Left lung (tissue), 10 donors: ENCODE data around the gene PTPRN2. TPM values are rescaled to one million over a fixed set of nuclear protein-coding genes. Genes with fewer than 3 reads are reported as not detected.

Experiments
- ATAC-seq: fragments of 200-7000 bp; cut with Tn5 transposase; one replicate; pipeline ENCODE4 v1.9.1; 2020; ENCODE audit warnings: moderate library complexity
- DNase-seq, 4 donors: peaks; one replicate each; pipeline ENCODE4 v3.0.0-alpha.2; 2013 to 2020
- H3K27ac ChIP-seq, 2 donors: fragments of 200-600 bp; sonication (generic) in 1 of 2; one replicate each; pipeline versions ENCODE4 v1.5.0 to v1.8.0; 2020 to 2021
- H3K27me3 ChIP-seq, 2 donors: fragments of 200-600 bp; sonication (generic) in 1 of 2; one replicate each; pipeline versions ENCODE4 v1.5.0 to v1.8.0; 2020 to 2021
- H3K36me3 ChIP-seq, 2 donors: fragments of 200-600 bp; sonication (generic) in 1 of 2; one replicate each; pipeline versions ENCODE4 v1.5.0 to v1.8.0; 2020 to 2021
- H3K4me1 ChIP-seq, 2 donors: fragments of 200-600 bp; one replicate each; pipeline ENCODE4 v1.8.0; 2021
- H3K4me3 ChIP-seq, 2 donors: fragments of 200-600 bp; sonication (generic) in 1 of 2; one replicate each; pipeline versions ENCODE4 v1.5.0 to v1.8.0; 2020 to 2021; ENCODE audit warnings: mild to moderate bottlenecking in 1 of 2
- H3K9me3 ChIP-seq, 2 donors: fragments of 200-600 bp; sonication (generic) in 1 of 2; one replicate each; pipeline versions ENCODE4 v1.5.0 to v1.8.0; 2020 to 2021
- CTCF ChIP-seq, 2 donors: fragments of 200-600 bp; sonication (generic) in 1 of 2; IDR thresholded peaks; one replicate each; pipeline versions ENCODE4 v1.5.0 to v1.8.0; 2021; ENCODE audit warnings: antibody characterized with exemption in 2 of 2
- intact Hi-C, 2 donors: fragments of 100-400 bp; cut with DNase I; formaldehyde crosslinking; loops; one replicate each; pipeline versions ENCODE4 v1.11.2 to v1.14.2; 2022
- polyA plus RNA-seq, 6 donors: library from polyadenylated mRNA; unstranded; fragments of 120-200 nt; gene quantifications; one replicate each; pipeline ENCODE4 v1.2.1, GENCODE V29; 2013; ENCODE audit not compliant: insufficient read length in 6 of 6
- total RNA-seq, 2 donors: library from RNA; stranded (reverse); fragmentation: NEBNext Ultra II Directional; extraction: Animal tissue kit (Norgen Biotek cat#: 25700); gene quantifications; one replicate each; pipeline ENCODE4 v1.2.1, GENCODE V29; 2021
- donor health status: DM: no; HTN: yes; CAD: no.
- donor health status: DM: no; HTN: no; CAD: no.

PTPRN2 gene
- total and polyA plus RNA-seq, 8 donors: 4.0 to 7.8 (median 6.8) TPM

- TF ChIP-seq CTCF (IDR thresholded peaks at IDR 0.05): no peak
Observed at GRCh38 chr7:158557441-158557755, 30.2 kb downstream of the PTPRN2 start.

GRCh38 chr7:158556721-158557440 lies 30.7 kb downstream of the PTPRN2 start:
- intact Hi-C loops: no loop called here
- no peaks in the 10 kb centered on the region for H3K27me3 ChIP-seq
- no peaks in the 10 kb centered on the region for H3K4me1 ChIP-seq
- TF ChIP-seq CTCF (IDR thresholded peaks at IDR 0.05): no peak
- DNase-seq: no peak
- H3K9me3 ChIP-seq: no peaks in the 10 kb centered on the region
- H3K4me3 ChIP-seq: no peak overlapping the region
- ATAC-seq: no peak
- H3K27ac ChIP-seq: no peak overlapping the region
- no peaks in the 10 kb centered on the region for H3K36me3 ChIP-seq

More at GRCh38 chr7:158557441-158557755, 30.2 kb downstream of the PTPRN2 start:
- H3K27ac ChIP-seq: no peak overlapping the region
- H3K27me3 ChIP-seq: no peaks in the 10 kb centered on the region
- DNase-seq (no peak), ATAC-seq (no peak)
- H3K36me3 ChIP-seq: no peaks in the 10 kb centered on the region
- intact Hi-C loops: no loop called here
- no peaks in the 10 kb centered on the region for H3K9me3 ChIP-seq
- no peaks in the 10 kb centered on the region for H3K4me1 ChIP-seq
- no peak overlapping the region for H3K4me3 ChIP-seq

GRCh38 chr7:158555034-158555520 lies 32.5 kb downstream of the PTPRN2 start:
- DNase-seq (peak in 1 of 4 donors; percentile 67), ATAC-seq (no peak)
- Histone ChIP-seq H3K36me3 (no peaks in the 10 kb centered on the region), H3K27me3 (no peaks in the 10 kb centered on the region), H3K4me3 (no peak overlapping the region), H3K4me1 (no peaks in the 10 kb centered on the region), H3K27ac (no peak overlapping the region), H3K9me3 (no peaks in the 10 kb centered on the region)
- TF ChIP-seq CTCF (IDR thresholded peaks at IDR 0.05): no peak
- intact Hi-C loops: no loop called here

GRCh38 chr7:158550886-158551452 lies 36.7 kb downstream of the PTPRN2 start:
- DNase-seq: no peak
- no peak for ATAC-seq
- intact Hi-C loops: no loop called here

More at GRCh38 chr7:158550886-158551452, 36.7 kb downstream of the PTPRN2 start:
- Histone ChIP-seq H3K36me3 (no peaks in the 10 kb centered on the region), H3K27me3 (no peaks in the 10 kb centered on the region), H3K9me3 (no peaks in the 10 kb centered on the region), H3K4me1 (no peaks in the 10 kb centered on the region), H3K4me3 (no peak overlapping the region), H3K27ac (no peak overlapping the region)
- TF ChIP-seq CTCF (IDR thresholded peaks at IDR 0.05): no peak
